ENCODE data around the gene MYO6. TPM values are rescaled to one million over a fixed set of nuclear protein-coding genes. Genes with fewer than 3 reads are reported as not detected.

The MYO6 gene
- total RNA-seq, 1 experiment from 2014 or later, result 26.8 TPM

DNA sequence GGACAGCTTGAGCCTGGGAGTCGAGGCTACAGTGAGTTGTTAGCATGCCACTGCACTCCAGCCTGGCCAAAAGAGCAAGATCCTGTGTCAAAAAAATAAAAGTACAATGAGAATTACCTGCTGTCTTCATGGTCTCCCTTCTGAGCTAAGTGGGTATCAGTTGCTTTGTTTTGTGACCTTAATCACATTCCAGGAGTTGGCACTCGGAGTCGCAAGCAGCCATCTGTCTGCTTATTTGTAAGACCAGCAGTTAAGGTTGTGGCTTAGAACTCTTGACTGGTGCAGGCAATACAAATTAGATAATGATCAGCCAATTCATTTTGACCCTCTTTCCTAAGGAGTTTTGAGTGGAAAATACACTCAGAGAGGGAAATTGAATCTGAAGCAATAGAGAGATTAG is 114.0 kb downstream of the MYO6 start:
- Mint-ChIP-seq H3K4me3 (ENCODE audit: unreplicated experiment) (no peak overlapping the region), H3K4me1 (ENCODE audit: insufficient read depth, unreplicated experiment) (no peaks in the 10 kb centered on the region), H3K27ac (ENCODE audit: low read depth, unreplicated experiment) (no peak overlapping the region), H3K27me3 (ENCODE audit: insufficient read depth, unreplicated experiment) (no peaks in the 10 kb centered on the region), H3K9me3 (ENCODE audit: unreplicated experiment) (no peaks in the 10 kb centered on the region), H3K36me3 (ENCODE audit: insufficient read depth, unreplicated experiment) (peaks cover 31% of the 10 kb centered on the region)
- CTCF ChIA-PET, result interaction anchor here (0.7 kb wide), 1 partner anchor 161 kb away, joined by 4 read pairs; no protein-coding TSS in a partner anchor
- POLR2A ChIA-PET, result no interaction called here
- TF ChIP-seq, protein P1, sequence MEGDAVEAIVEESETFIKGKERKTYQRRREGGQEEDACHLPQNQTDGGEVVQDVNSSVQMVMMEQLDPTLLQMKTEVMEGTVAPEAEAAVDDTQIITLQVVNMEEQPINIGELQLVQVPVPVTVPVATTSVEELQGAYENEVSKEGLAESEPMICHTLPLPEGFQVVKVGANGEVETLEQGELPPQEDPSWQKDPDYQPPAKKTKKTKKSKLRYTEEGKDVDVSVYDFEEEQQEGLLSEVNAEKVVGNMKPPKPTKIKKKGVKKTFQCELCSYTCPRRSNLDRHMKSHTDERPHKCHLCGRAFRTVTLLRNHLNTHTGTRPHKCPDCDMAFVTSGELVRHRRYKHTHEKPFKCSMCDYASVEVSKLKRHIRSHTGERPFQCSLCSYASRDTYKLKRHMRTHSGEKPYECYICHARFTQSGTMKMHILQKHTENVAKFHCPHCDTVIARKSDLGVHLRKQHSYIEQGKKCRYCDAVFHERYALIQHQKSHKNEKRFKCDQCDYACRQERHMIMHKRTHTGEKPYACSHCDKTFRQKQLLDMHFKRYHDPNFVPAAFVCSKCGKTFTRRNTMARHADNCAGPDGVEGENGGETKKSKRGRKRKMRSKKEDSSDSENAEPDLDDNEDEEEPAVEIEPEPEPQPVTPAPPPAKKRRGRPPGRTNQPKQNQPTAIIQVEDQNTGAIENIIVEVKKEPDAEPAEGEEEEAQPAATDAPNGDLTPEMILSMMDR (IDR thresholded peaks at IDR 0.05; ENCODE audit: unreplicated experiment), result no peak
- no peak for DNase-seq (ENCODE audit: unreplicated experiment)
- intact Hi-C loops (cut with micrococcal nuclease), result no loop called here
- BruUV-seq (replicated peaks), result no TSS peak

DNA sequence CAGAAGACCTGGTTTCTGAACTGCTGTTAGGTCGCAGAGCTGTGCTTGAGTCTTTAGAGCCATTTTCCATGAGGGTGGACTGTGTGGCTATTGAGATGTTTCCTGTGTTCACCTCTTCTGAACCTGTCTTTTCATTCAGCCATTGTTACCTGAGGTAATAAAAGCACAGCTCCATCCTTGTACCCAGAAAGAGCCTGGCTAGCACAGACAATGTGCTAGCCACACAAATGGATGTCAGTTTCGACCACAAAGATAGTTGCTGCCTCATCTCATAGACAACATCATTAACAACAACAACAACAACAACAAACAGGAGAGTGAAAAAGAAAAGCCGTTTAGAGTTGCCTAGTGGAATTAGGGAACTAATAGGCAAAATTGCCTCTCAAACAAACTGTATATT is 114.7 kb downstream of the MYO6 start:
- Mint-ChIP-seq H3K27ac (ENCODE audit: low read depth, unreplicated experiment) (no peak overlapping the region), H3K36me3 (ENCODE audit: insufficient read depth, unreplicated experiment) (peaks cover 30% of the 10 kb centered on the region), H3K9me3 (ENCODE audit: unreplicated experiment) (no peaks in the 10 kb centered on the region), H3K4me3 (ENCODE audit: unreplicated experiment) (no peak overlapping the region), H3K27me3 (ENCODE audit: insufficient read depth, unreplicated experiment) (no peaks in the 10 kb centered on the region), H3K4me1 (ENCODE audit: insufficient read depth, unreplicated experiment) (no peaks in the 10 kb centered on the region)
- TF ChIP-seq, protein P1 (IDR thresholded peaks at IDR 0.05; ENCODE audit: unreplicated experiment), result no peak
- no TSS peak for BruUV-seq (replicated peaks)
- DNase-seq (ENCODE audit: unreplicated experiment), result no peak
- ChIA-PET POLR2A (no interaction called here), CTCF (no interaction called here)
- intact Hi-C loops (cut with micrococcal nuclease), result no loop called here

DNA sequence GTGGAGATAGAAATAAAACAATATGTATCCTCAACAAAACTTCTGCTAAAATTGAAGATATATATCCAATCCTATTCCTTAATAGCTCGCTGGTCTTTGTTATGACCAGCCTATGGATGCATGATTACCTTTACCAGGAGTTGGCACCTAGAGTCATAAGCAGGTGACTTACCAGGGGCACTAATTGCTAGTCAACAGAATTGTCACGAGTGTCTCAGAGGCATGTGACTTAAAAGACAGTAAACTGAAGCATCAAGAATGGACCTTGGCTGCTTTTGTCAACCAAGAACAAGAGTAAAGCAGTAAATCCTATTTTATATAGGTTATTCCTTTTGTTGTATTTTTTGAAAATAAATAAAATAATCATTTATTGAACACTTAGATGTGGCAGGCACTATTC is 115.4 kb downstream of the MYO6 start:
- Mint-ChIP-seq H3K36me3 (ENCODE audit: insufficient read depth, unreplicated experiment) (peaks cover 30% of the 10 kb centered on the region), H3K4me3 (ENCODE audit: unreplicated experiment) (no peak overlapping the region), H3K9me3 (ENCODE audit: unreplicated experiment) (no peaks in the 10 kb centered on the region), H3K27me3 (ENCODE audit: insufficient read depth, unreplicated experiment) (no peaks in the 10 kb centered on the region), H3K27ac (ENCODE audit: low read depth, unreplicated experiment) (no peak overlapping the region), H3K4me1 (ENCODE audit: insufficient read depth, unreplicated experiment) (no peaks in the 10 kb centered on the region)
- no TSS peak for BruUV-seq (replicated peaks)
- CTCF ChIA-PET, result no interaction called here
- POLR2A ChIA-PET, result no interaction called here
- TF ChIP-seq, protein P1 (IDR thresholded peaks at IDR 0.05; ENCODE audit: unreplicated experiment), result no peak
- no peak for DNase-seq (ENCODE audit: unreplicated experiment)
- intact Hi-C loops (cut with micrococcal nuclease), result no loop called here

DNA sequence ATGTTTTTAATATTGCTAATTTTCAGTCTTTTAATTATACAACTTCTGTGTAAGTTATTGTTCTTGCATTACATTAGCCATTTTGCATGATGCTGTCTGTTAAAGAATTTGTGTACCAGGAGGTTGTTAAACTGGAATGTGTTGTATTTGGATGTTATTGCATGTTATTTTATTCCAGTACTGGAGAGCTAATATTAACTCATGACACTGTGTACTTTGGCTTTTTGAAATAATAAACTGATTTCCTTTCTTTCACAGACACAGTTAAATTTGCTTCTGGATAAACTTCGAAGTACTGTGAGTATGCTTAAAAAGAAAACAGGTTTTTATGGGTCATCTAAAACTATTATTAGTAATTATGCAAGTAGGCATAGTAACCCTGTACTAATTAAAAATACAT is 121.3 kb downstream of the MYO6 start:
- no peak for DNase-seq (ENCODE audit: unreplicated experiment)
- Mint-ChIP-seq H3K4me1 (ENCODE audit: insufficient read depth, unreplicated experiment) (no peaks in the 10 kb centered on the region), H3K4me3 (ENCODE audit: unreplicated experiment) (no peak overlapping the region), H3K36me3 (ENCODE audit: insufficient read depth, unreplicated experiment) (peaks cover 6% of the 10 kb centered on the region), H3K27ac (ENCODE audit: low read depth, unreplicated experiment) (no peak overlapping the region), H3K9me3 (ENCODE audit: unreplicated experiment) (no peaks in the 10 kb centered on the region), H3K27me3 (ENCODE audit: insufficient read depth, unreplicated experiment) (no peaks in the 10 kb centered on the region)
- TF ChIP-seq, protein P1 (IDR thresholded peaks at IDR 0.05; ENCODE audit: unreplicated experiment), result no peak
- intact Hi-C loops (cut with micrococcal nuclease), result no loop called here
- POLR2A ChIA-PET, result no interaction called here
- no TSS peak for BruUV-seq (replicated peaks)
- CTCF ChIA-PET, result interaction anchor here (0.6 kb wide), 1 partner anchor 847 kb away, joined by 3 read pairs; no protein-coding TSS in a partner anchor
